ENCODE measurements around the gene TNNI3. TPM values are rescaled to one million over a fixed set of nuclear protein-coding genes. Genes with fewer than 3 reads are reported as not detected.

The TNNI3 gene
- total RNA-seq, 1 experiment from 2014 or later = 14.6 TPM

- Histone ChIP-seq H3K4me3 (ENCODE audit: low read depth in 2 of 2, low read length in 2 of 2) (peak overlapping the region; percentile 47 to 77), H3K27me3 (ENCODE audit: control insufficient read depth, insufficient read depth, low read length) (no peaks in the 10 kb centered on the region), H3K27ac (ENCODE audit: low read length) (peak overlapping the region; percentile 55), H3K9me3 (ENCODE audit: control insufficient read depth, insufficient read depth, low read depth, low read length) (no peaks in the 10 kb centered on the region), H3K4me1 (ENCODE audit: control insufficient read depth, insufficient read depth, low read length) (peaks cover 17% of the 10 kb centered on the region; the same call in 1 of the 2 replicates), H3K36me3 (ENCODE audit: control insufficient read depth, insufficient read depth, low read length) (no peaks in the 10 kb centered on the region)
- in situ Hi-C loops (cut with HindIII; ENCODE audit: low pct_unique_long_range_greater_than_20kb, low sequenced_read_pairs) (no loop called here), intact Hi-C loops (cut with micrococcal nuclease; ENCODE audit: unreplicated experiment) (loop anchor here (10.0 kb wide), 1 partner anchor 278 kb away; no protein-coding TSS in a partner anchor)
- CTCF ChIA-PET = interaction anchor here (0.6 to 1.3 kb wide), 10 partner anchors 8 to 486 kb away, joined by 3 to 8 read pairs (median 5); partner anchors contain the start of gene ZNF784
- DNase-seq (ENCODE audit: low read depth, low spot score) (no peak), ATAC-seq (peak; percentile 91)
- POLR2A ChIA-PET = interaction anchor here (0.6 kb wide), 2 partner anchors 10 to 185 kb away, joined by 6 read pairs; no protein-coding TSS in a partner anchor
- no peak for TF ChIP-seq POLR2AphosphoS5 (IDR thresholded peaks at IDR 0.05; ENCODE audit: low read depth, low read length)
- no peak for TF ChIP-seq REST (IDR thresholded peaks at IDR 0.05; ENCODE audit: insufficient read depth in 1 of 2, low read depth in 2 of 2, low read length in 1 of 2)
- TF ChIP-seq CTCF (IDR thresholded peaks at IDR 0.05) = no peak
- TF ChIP-seq SIN3A (IDR thresholded peaks at IDR 0.05; ENCODE audit: borderline replicate concordance, insufficient read depth, low read depth, low read length) = no peak
- TF ChIP-seq TCF7L2 (IDR thresholded peaks at IDR 0.05; ENCODE audit: low read depth, low read length) = no peak
- BruUV-seq (replicated peaks) = no TSS peak
Observed at GRCh38 chr19:55146705-55147273, 10.7 kb downstream of the TNNI3 start.

- Histone ChIP-seq H3K27ac (ENCODE audit: low read length) (no peak overlapping the region; the same call in 1 of the 2 replicates), H3K4me3 (ENCODE audit: low read depth in 2 of 2, low read length in 2 of 2) (peak overlapping the region; percentile 47 to 77), H3K4me1 (ENCODE audit: control insufficient read depth, insufficient read depth, low read length) (peaks cover 17% of the 10 kb centered on the region; the same call in 1 of the 2 replicates), H3K27me3 (ENCODE audit: control insufficient read depth, insufficient read depth, low read length) (no peaks in the 10 kb centered on the region), H3K36me3 (ENCODE audit: control insufficient read depth, insufficient read depth, low read length) (no peaks in the 10 kb centered on the region), H3K9me3 (ENCODE audit: control insufficient read depth, insufficient read depth, low read depth, low read length) (no peaks in the 10 kb centered on the region)
- TF ChIP-seq CTCF (IDR thresholded peaks at IDR 0.05) (peak; percentile 99), POLR2AphosphoS5 (IDR thresholded peaks at IDR 0.05; ENCODE audit: low read depth, low read length) (no peak; the same call in 1 of the 2 replicates), TCF7L2 (IDR thresholded peaks at IDR 0.05; ENCODE audit: low read depth, low read length) (no peak), REST (IDR thresholded peaks at IDR 0.05; ENCODE audit: insufficient read depth in 1 of 2, low read depth in 2 of 2, low read length in 1 of 2) (no peak), SIN3A (IDR thresholded peaks at IDR 0.05; ENCODE audit: borderline replicate concordance, insufficient read depth, low read depth, low read length) (0 out of 2 replicates have a peak, but pooled peaks have one; percentile 24)
- intact Hi-C loops (cut with micrococcal nuclease; ENCODE audit: unreplicated experiment) = loop anchor here (10.0 kb wide), 1 partner anchor 279 kb away; no protein-coding TSS in a partner anchor
- in situ Hi-C loops (cut with HindIII; ENCODE audit: low pct_unique_long_range_greater_than_20kb, low sequenced_read_pairs) = no loop called here
- CTCF ChIA-PET = interaction anchor here (0.6 to 1.3 kb wide), 9 partner anchors 10 to 486 kb away, joined by 3 to 8 read pairs (median 5); partner anchors contain the start of gene ZNF784
- POLR2A ChIA-PET = no interaction called here
- ATAC-seq (peak; percentile 84), DNase-seq (ENCODE audit: low read depth, low spot score) (no peak)
- no TSS peak for BruUV-seq (replicated peaks)
Observed at GRCh38 chr19:55146078-55146704, 11.3 kb downstream of the TNNI3 start.

Measured in Panc1 (cell line).